LHCN-M2 (cell line): Measurements from ENCODE around the gene CAMK2B. TPM values are rescaled to one million over a fixed set of nuclear protein-coding genes. Genes with fewer than 3 reads are reported as not detected.
A peak's percentile ranks its signal among the peaks of the same experiment; 100 is the strongest.

Experiments used
- DNase-seq: peaks from one replicate; pipeline ENCODE4 v3.0.0-alpha.2; 2012; ENCODE audit warnings: low read depth
- polyA plus RNA-seq: library from polyadenylated mRNA; unstranded; fragments of >200 nt; gene quantifications from one replicate; pipeline ENCODE4 v1.2.1, GENCODE V29; 2012; ENCODE audit warnings: missing spikeins
- total RNA-seq: library from RNA; depleted of rRNA; stranded (reverse); fragments of >200 nt; gene quantifications from 2 replicates; pipeline ENCODE4 v1.2.3, GENCODE V29; 2014; rRNA removed

The CAMK2B gene
- 0.06 TPM in 2 replicates for total RNA-seq
- 0.19 TPM for polyA plus RNA-seq

- DNase-seq: no peak
These were observed at the start of gene CAMK2B for GRCh38 chr7:44325201-44325671. Gene CAMK2B (minus strand): TSS chr7:44325594. CDS start chr7:44325421, 173 bp downstream.

DNA sequence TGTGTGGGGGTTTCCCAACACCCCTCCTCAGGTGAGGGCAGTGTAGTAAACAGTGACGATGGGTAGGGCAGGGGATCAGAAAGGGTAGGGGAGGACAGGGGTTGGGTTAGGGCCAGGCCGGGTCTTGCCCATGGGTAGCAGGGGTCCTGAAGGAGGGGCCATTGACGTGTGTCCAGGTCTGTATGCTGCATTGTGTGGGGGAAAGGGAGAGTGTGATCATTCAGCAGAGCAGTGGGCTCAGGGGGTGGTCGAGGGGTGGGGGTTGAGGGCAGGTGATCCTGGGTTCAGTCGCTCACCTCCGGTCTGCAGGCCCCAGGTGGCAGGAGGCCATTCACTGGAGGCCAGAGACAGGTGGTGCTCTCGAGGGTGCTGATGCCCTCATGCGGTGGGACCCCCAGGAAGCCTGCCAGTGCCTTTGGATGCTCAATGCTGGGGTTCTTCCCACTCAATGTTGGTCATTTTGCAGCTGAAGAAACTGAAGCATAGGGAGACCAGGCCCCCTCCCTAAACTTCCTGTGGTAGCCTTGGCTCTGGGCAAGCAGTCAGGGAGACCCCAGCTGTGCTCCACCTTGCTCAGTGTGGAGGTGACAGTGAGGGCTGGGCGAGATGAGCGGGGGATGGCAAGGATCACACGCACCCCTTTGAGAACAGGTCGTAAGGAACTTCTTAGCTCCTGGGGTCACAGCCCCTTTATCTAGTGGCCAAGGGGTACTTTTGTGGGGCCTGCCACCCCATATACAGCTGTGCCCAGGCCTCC is 48.8 kb upstream of the CAMK2B start:
- DNase-seq: no peak

DNA sequence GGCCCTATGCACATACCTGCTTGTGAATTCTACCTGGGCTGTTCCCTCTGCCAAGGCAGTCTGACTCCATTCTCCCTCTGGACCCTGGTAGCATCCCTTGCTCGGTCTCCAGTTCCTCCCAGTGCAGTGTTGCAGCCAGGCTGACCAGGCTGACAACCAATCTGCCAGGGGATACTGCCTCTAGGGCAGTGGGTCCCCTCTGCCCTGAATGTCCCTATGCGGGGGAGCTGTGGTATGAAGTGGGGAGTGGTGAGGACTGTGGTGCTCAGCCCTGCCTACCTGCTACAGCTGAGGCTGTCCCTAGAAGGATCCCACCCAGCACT is 48.0 kb upstream of the CAMK2B start:
- DNase-seq: no peak

GRCh38 chr7:44372560-44373417 is 47.4 kb upstream of the CAMK2B start:
- peak; percentile 59 for DNase-seq

DNA sequence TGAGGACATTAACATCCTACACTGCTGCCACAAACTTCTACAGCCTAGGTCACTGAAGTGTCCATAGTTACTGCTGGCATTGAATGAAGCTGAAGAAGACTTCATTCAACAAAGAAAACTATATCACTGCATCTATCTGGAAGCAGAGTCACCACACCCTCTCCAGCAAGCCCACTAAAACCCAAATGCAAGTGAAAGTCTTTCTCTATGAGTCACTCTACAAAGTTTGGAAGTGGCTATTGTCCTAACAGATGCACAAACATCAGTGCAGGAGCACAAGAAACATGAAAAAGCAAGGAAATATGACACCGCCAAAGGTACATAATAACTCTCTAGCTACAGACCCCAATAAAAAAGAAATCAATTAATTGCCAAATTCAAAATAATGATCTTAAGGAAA is 43.5 kb upstream of the CAMK2B start:
- peak; percentile 86 for DNase-seq

GRCh38 chr7:44368455-44368854 is 43.1 kb upstream of the CAMK2B start:
- DNase-seq: no peak

DNA sequence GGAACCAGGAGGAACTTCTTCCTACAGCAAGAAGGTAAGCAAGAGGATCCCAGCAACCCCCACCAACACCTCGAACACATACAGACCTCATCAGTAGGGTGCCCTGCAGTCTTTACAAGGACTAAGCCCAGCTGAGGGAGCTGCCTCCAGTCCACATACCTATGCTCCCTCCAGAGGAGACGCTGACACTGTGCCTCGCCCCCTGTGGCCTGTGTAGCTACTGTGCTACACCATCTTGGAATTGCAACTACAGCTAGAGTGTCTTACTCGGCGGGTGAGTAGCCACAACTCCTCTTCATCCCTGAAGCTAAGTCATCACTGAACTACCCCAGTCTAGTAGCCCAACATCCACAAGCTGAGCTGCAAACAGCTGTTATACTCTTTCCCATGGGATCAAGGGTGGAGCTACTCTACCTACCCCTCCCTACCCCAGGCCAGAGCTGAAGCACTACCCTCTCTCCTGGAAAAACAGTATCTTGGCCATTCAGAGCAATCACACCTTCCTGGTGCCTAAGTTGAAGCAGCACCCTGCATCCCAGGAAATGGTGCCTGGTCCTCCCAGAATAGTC is 42.2 kb upstream of the CAMK2B start:
- DNase-seq: peak; percentile 87

- DNase-seq: no peak
These were observed 41.6 kb upstream of the CAMK2B start for GRCh38 chr7:44366986-44367385.

GRCh38 chr7:44353668-44354067 is 28.3 kb upstream of the CAMK2B start:
- DNase-seq: no peak

DNA sequence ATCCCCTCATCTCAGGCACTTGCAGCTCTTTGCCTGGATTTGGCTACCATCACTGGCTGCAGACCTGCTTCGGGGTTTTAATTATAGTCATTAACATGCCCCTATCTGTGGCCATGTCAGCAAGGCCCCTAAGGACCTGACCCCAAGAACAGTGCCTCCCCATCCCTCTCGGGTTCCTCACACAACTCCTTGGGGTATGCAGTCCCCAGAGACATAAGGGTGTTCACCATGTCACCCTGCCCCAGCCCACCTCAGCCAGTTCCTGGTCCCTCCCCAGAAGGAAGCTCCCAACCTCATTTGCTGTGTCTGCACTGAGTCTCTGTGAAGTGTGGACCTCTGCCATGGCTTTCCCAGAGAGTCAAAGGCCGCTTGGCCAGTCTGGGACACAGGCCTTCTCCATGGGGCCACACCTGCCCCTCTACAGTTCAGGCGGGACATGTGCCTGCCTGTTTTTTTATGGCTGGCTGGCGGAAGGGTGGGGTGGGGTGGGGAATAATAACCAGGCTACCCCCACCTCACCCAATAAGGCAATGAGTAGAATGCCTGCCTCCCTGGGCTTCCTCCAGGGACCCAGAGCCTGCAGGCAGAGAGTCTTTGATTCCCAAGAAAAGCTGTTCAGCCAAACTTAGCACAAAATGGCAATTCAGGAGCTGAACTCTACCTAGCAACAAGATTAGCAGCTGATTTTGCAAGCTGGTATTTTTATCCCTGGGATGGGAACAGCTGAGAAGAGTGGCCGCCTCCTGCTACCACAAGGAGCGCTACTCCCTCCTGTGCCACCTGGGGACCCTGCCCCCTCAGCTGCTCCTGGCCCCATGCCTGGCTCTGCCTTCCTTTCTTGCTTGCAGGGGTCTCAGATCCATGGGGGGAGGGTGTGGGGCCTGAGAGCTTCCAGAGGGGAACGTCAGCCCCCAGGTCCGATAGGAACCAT is 23.7 kb upstream of the CAMK2B start:
- DNase-seq: peak; percentile 37

- peak; percentile 67 for DNase-seq
These were observed 22.9 kb upstream of the CAMK2B start for GRCh38 chr7:44348300-44348699.

DNA sequence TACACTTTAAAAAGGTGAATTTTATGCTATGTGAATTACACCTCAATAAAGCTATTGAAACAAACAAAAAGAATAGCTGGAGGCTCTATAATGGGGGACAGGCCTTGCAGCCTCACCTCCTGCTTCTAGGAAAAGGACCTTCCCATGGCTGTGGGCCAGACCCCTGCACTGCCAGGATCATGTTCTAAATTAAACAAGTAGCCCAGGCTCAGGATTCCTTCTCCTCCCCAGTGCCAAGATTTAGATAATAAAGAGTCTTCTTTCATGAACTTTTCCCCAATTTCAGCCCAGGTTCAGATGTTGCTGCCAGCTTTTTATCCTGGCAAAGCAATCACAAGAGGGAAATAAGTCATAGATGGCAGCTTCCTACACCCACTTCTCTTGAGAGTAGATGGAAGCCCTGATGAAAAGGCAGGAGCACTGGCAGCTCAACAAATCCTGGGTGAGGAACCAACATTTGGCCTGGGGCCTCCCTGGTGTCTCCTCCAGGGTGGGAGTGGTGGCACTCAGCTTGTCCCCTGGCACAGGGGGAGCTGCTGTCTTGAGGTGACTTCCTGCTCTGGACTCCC is 22.2 kb upstream of the CAMK2B start:
- no peak for DNase-seq

GRCh38 chr7:44346063-44346462 is 20.7 kb upstream of the CAMK2B start:
- no peak for DNase-seq

DNA sequence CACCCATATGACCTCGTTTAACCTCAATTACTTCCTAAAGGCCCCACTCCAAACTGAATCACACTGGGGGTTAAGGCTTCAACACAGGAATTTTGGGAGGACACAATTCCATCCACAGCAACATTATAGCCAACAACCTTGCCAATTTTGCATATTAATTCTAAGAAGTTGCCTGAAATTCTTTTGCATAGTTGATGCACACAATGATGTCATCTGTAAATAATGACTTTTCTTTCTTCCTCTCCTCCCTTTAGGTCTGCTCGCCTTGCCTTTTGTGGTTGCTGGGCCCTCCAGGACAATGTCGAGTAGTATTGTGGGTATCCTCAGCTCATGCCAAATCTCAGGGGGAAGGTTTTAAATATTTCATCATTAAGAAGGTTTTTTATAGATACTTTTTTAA is 16.0 kb upstream of the CAMK2B start:
- no peak for DNase-seq

GRCh38 chr7:44338600-44338999 is 13.2 kb upstream of the CAMK2B start:
- DNase-seq: no peak

- no peak for DNase-seq
These were observed 11.1 kb upstream of the CAMK2B start for GRCh38 chr7:44336491-44336890.

DNA sequence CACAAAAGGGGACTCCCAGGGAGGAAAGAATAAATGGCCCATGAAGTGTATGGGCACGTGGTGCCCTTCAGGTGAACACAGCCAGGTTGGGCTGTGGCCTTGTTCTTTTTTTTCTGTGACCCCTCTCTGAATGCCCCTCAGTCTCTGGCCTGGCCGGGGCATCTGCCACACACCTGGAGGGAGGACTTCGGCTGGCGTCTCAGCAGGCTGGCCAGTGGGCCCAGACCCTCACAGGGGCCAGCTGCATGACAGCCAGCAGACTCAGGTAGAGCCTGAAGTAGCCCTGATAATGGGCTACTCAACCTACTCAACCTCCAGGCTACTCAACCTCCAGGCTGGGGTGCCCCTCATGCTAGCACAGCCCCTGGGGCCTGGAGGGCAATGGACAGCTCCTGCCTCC is 9.8 kb upstream of the CAMK2B start:
- no peak for DNase-seq

DNA sequence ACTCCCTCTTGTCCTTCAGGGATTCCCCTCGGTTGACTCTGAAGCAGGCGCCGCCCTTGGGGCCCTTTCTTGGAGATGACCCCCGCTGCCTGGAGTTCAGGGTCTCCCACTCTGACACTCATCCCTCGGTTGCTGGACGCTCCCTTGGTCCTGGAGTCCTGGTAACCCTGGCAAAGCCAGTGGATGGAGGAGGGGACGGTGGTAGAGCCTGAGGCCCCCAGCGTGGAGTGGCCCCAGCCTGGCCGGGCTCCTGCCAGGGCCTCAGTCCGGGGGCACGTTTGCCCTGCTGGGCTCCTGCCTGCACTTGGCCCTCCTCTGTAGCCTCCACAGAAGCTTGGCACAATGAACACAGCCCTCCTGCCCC is 9.3 kb upstream of the CAMK2B start:
- DNase-seq: no peak

DNA sequence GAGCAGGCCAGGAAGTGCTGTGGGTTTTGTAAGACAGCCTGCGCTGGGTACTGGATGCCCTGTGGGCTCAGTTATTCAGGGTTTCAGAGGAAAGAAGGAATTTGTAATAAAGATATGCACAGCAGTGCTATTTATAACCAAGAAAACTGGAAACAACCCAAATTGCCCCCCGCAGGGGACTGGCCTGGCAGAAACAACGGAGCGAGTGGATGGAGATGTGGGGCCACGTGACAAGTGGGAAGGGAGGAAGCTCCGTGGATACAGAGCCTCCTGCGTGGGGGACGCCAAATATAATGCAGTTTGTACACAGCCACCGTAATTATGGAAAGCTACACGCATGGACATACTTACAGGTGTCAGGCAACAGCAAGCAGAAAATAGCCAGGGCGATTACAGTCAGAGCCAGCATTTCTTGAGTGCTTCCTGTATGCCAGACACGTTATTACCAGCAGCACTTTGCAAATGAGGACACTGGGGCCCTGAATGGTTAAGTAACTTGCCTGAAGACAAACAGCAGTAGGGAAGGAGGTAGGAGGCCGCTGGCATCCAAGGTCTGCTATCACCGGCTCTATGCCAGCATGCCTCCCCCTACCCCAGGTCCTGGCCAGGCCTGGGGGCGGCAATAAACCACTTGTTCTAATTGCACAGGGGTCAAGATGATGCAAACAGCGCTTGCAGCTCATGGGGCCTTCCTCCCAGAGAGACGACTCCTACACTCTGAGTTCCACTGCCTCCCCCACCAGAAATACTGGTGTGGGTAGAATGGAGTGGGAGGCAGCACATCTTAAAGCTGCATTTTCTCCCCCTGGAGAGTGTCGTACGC is 8.7 kb upstream of the CAMK2B start:
- DNase-seq: no peak

DNA sequence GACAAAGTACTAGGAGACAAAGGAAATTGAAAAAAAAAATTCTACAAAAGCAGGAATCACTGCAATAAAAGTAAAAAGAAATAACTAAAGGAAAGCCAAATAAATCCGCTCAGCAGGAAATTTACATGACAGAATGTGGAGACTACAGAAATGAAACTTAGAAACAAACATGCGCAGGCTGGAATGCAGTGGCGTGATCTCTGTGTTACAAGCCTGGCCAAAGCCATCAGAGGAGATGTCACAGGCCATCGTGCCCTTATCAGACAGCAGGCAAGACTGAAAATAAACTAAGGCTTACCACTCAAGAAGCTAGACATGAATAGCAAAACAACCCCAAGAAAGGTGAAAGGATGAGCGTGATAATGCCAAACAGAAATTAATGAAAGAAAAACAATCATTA is 6.3 kb upstream of the CAMK2B start:
- no peak for DNase-seq
